GM10248 (cell line): Measurements from ENCODE around the gene NFS1.

Experiments used
- CTCF ChIA-PET: fragments of 300-600 bp; sonication (Branson Sonifier 250); formaldehyde crosslinking; extraction: SDS; loops from one replicate; lab custom pipeline; 2021; ENCODE audit warnings: antibody characterized with exemption; lab: Yijun Ruan, JAX
- POLR2A ChIA-PET: fragments of 350-650 bp; sonication (Branson Sonifier 250); formaldehyde crosslinking; extraction: SDS; loops from one replicate; lab custom pipeline; 2020; ENCODE audit warnings: antibody characterized with exemption; lab: Yijun Ruan, JAX
- DNase-seq: peaks from one replicate; pipeline ENCODE4 v3.0.0; 2012; ENCODE audit errors: extremely low spot score
- CTCF ChIP-seq: IDR thresholded peaks from 2 replicates; pipeline ENCODE4 v1.5.1; 2012; ENCODE audit warnings: mild to moderate bottlenecking, low read depth; ENCODE audit errors: extremely low read depth, missing control alignments, control extremely low read depth

NFS1 gene

GRCh38 chr20:35637276-35637675 is 61.9 kb downstream of the NFS1 start:
- DNase-seq: no peak
- ChIA-PET CTCF (interaction anchor here (1.5 to 1.6 kb wide), 2 partner anchors 12 to 18 kb away, joined by 4 to 9 read pairs; no protein-coding TSS in a partner anchor), POLR2A (no interaction called here)
- TF ChIP-seq CTCF: no peak

DNA sequence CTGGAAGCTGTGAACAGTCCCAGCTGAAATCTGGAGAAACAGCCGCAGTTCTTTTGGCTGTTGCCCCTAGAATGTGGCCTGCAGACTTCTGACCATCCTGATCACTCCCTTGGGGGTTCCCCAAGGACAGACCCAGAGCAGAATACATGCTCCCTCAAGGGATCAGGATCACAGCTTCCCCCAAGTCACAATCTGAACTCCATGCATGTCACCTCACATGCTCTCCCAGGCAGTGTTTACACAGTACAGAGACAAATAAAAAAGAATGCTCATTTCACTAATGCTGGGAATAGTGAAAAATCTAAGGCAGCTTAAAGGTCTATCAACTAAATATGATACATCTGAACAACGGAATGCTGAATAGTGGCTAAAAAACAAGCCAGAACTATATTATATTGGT is 63.1 kb downstream of the NFS1 start:
- DNase-seq: no peak
- no peak for TF ChIP-seq CTCF
- ChIA-PET CTCF (interaction anchor here (1.2 to 2.5 kb wide), 4 partner anchors 9 to 17 kb away, joined by 3 to 12 read pairs (median 8); no protein-coding TSS in a partner anchor), POLR2A (no interaction called here)

- no peak for TF ChIP-seq CTCF
- POLR2A ChIA-PET: no interaction called here
- CTCF ChIA-PET: interaction anchor here (1.2 to 2.5 kb wide), 4 partner anchors 9 to 23 kb away, joined by 3 to 12 read pairs (median 4); no protein-coding TSS in a partner anchor
- no peak for DNase-seq
Observed at GRCh38 chr20:35635652-35636051, 63.5 kb downstream of the NFS1 start.

GRCh38 chr20:35632539-35633115 is 66.5 kb downstream of the NFS1 start:
- TF ChIP-seq CTCF: no peak
- POLR2A ChIA-PET: interaction anchor here (0.5 kb wide), 1 partner anchor 86 kb away, joined by 5 read pairs; no protein-coding TSS in a partner anchor
- CTCF ChIA-PET: interaction anchor here (4.7 kb wide), 1 partner anchor 13 kb away, joined by 41 read pairs; no protein-coding TSS in a partner anchor
- no peak for DNase-seq

- TF ChIP-seq CTCF: no peak
- ChIA-PET POLR2A (no interaction called here), CTCF (interaction anchor here (1.3 to 4.7 kb wide), 3 partner anchors 11 to 50 kb away, joined by 4 to 41 read pairs (median 7); no protein-coding TSS in a partner anchor)
- DNase-seq: no peak
Observed at GRCh38 chr20:35630636-35631035, 68.5 kb downstream of the NFS1 start.

- ChIA-PET CTCF (interaction anchor here (1.3 to 4.7 kb wide), 3 partner anchors 10 to 51 kb away, joined by 3 to 41 read pairs (median 4); no protein-coding TSS in a partner anchor), POLR2A (no interaction called here)
- no peak for TF ChIP-seq CTCF
- DNase-seq: no peak
Observed at GRCh38 chr20:35629427-35630145, 69.6 kb downstream of the NFS1 start.
